Measurements from ENCODE around the gene EID2. TPM values are rescaled to one million over a fixed set of nuclear protein-coding genes. Genes with fewer than 3 reads are reported as not detected.

Gene EID2
- total and polyA plus RNA-seq, 3 experiments from 2014 or later, result 14.0 to 29.2 (median 15.4) TPM

- no peak overlapping the region for H3K27ac ChIP-seq (ENCODE audit: low read depth, low read length)
- ChIA-PET POLR2A (no interaction called here), CTCF (interaction anchor here (1.2 kb wide), 1 partner anchor 15 kb away, joined by 5 read pairs; no protein-coding TSS in a partner anchor)
- peaks cover 18% of the 10 kb centered on the region for H3K4me1 ChIP-seq (ENCODE audit: insufficient read depth, low read length)
- H3K27ac Mint-ChIP-seq, result peak overlapping the region in 2 of 8 donors; percentile 33 to 58
- DNase-seq, result no peak
- H3K36me3 Mint-ChIP-seq, result peaks cover 0 to 4% (median 0%) of the 10 kb centered on the region in 3 donors
- no peaks in the 10 kb centered on the region for H3K9me3 ChIP-seq (ENCODE audit: low read length)
- no peak overlapping the region for H3K4me3 ChIP-seq (ENCODE audit: low read length)
- H3K4me3 Mint-ChIP-seq, result no peak overlapping the region
- H3K27me3 ChIP-seq (ENCODE audit: insufficient read depth, low read length, poor library complexity, severe bottlenecking), result peaks cover 35% of the 10 kb centered on the region
- peaks cover 8 to 25% (median 12%) of the 10 kb centered on the region in 3 donors for H3K4me1 Mint-ChIP-seq
- no peaks in the 10 kb centered on the region for H3K9me3 Mint-ChIP-seq
- no peaks in the 10 kb centered on the region for H3K36me3 ChIP-seq (ENCODE audit: insufficient read depth, low read length)
- H3K27me3 Mint-ChIP-seq, result peaks cover 45% of the 10 kb centered on the region in 2 donors
These were observed 21.5 kb downstream of the EID2 start for GRCh38 chr19:39518458-39518857.

GRCh38 chr19:39517432-39517831 lies 22.5 kb downstream of the EID2 start:
- ChIA-PET CTCF (interaction anchor here (1.2 kb wide), 1 partner anchor 16 kb away, joined by 5 read pairs; no protein-coding TSS in a partner anchor), POLR2A (no interaction called here)
- Histone ChIP-seq H3K27me3 (ENCODE audit: insufficient read depth, low read length, poor library complexity, severe bottlenecking) (peaks cover 41% of the 10 kb centered on the region), H3K9me3 (ENCODE audit: low read length) (no peaks in the 10 kb centered on the region), H3K27ac (ENCODE audit: low read depth, low read length) (no peak overlapping the region), H3K4me1 (ENCODE audit: insufficient read depth, low read length) (peaks cover 18% of the 10 kb centered on the region), H3K36me3 (ENCODE audit: insufficient read depth, low read length) (no peaks in the 10 kb centered on the region), H3K4me3 (ENCODE audit: low read length) (no peak overlapping the region)
- DNase-seq, result no peak
- H3K36me3 Mint-ChIP-seq, result peaks cover 0 to 4% (median 0%) of the 10 kb centered on the region in 3 donors
- H3K9me3 Mint-ChIP-seq, result no peaks in the 10 kb centered on the region
- no peak overlapping the region for H3K4me3 Mint-ChIP-seq
- H3K27me3 Mint-ChIP-seq, result peaks cover 51 to 52% of the 10 kb centered on the region in 2 donors
- no peak overlapping the region for H3K27ac Mint-ChIP-seq
- peaks cover 8 to 25% (median 12%) of the 10 kb centered on the region in 3 donors for H3K4me1 Mint-ChIP-seq

- POLR2A ChIA-PET, result no interaction called here
- Mint-ChIP-seq H3K27ac (peak overlapping the region in 2 of 8 donors; percentile 14 to 27), H3K4me3 (peak overlapping the region in 6 of 7 donors; percentile 41 to 72 (median 50)), H3K9me3 (no peaks in the 10 kb centered on the region), H3K4me1 (peaks cover 8 to 25% (median 12%) of the 10 kb centered on the region in 3 donors), H3K36me3 (peaks cover 0 to 4% (median 0%) of the 10 kb centered on the region in 3 donors), H3K27me3 (peaks cover 54 to 56% of the 10 kb centered on the region in 2 donors)
- Histone ChIP-seq H3K4me3 (ENCODE audit: low read length) (no peak overlapping the region), H3K4me1 (ENCODE audit: insufficient read depth, low read length) (peaks cover 18% of the 10 kb centered on the region), H3K9me3 (ENCODE audit: low read length) (no peaks in the 10 kb centered on the region), H3K27ac (ENCODE audit: low read depth, low read length) (no peak overlapping the region), H3K36me3 (ENCODE audit: insufficient read depth, low read length) (no peaks in the 10 kb centered on the region), H3K27me3 (ENCODE audit: insufficient read depth, low read length, poor library complexity, severe bottlenecking) (peaks cover 41% of the 10 kb centered on the region)
- DNase-seq, result no peak
- CTCF ChIA-PET, result interaction anchor here (3.4 kb wide), 1 partner anchor 13 kb away, joined by 9 read pairs; no protein-coding TSS in a partner anchor
These were observed 23.7 kb downstream of the EID2 start for GRCh38 chr19:39516270-39516669.

GRCh38 chr19:39515551-39516191 lies 24.3 kb downstream of the EID2 start:
- H3K27me3 Mint-ChIP-seq, result peaks cover 54 to 56% of the 10 kb centered on the region in 2 donors
- ChIA-PET POLR2A (no interaction called here), CTCF (interaction anchor here (3.4 kb wide), 1 partner anchor 13 kb away, joined by 9 read pairs; no protein-coding TSS in a partner anchor)
- Histone ChIP-seq H3K4me1 (ENCODE audit: insufficient read depth, low read length) (peaks cover 18% of the 10 kb centered on the region), H3K27ac (ENCODE audit: low read depth, low read length) (no peak overlapping the region), H3K36me3 (ENCODE audit: insufficient read depth, low read length) (no peaks in the 10 kb centered on the region), H3K9me3 (ENCODE audit: low read length) (no peaks in the 10 kb centered on the region), H3K27me3 (ENCODE audit: insufficient read depth, low read length, poor library complexity, severe bottlenecking) (peaks cover 41% of the 10 kb centered on the region), H3K4me3 (ENCODE audit: low read length) (peak overlapping the region; percentile 43)
- peak overlapping the region in 6 of 7 donors; percentile 41 to 80 (median 58) for H3K4me3 Mint-ChIP-seq
- peaks cover 0 to 4% (median 0%) of the 10 kb centered on the region in 3 donors for H3K36me3 Mint-ChIP-seq
- peaks cover 8 to 25% (median 12%) of the 10 kb centered on the region in 3 donors for H3K4me1 Mint-ChIP-seq
- peak overlapping the region in 1 of 8 donors; percentile 24 for H3K27ac Mint-ChIP-seq
- DNase-seq, result peak in 1 of 5 donors; percentile 17
- no peaks in the 10 kb centered on the region for H3K9me3 Mint-ChIP-seq

GRCh38 chr19:39514840-39515550 lies 25.0 kb downstream of the EID2 start, which contains the start of gene SELENOV:
TSS of gene SELENOV (plus strand) at chr19:39515139. CDS start at chr19:39515213, 74 bp downstream.
- peak within 1 kb of the TSS in 3 of 8 donors; percentile 24 to 52 (median 45) for H3K27ac Mint-ChIP-seq
- ChIA-PET CTCF (interaction anchor here (1.1 to 3.4 kb wide), 2 partner anchors 12 to 14 kb away, joined by 3 to 9 read pairs; no protein-coding TSS in a partner anchor), POLR2A (no interaction called here)
- DNase-seq, result peak in 2 of 5 donors; percentile 35 to 50
- peaks cover 8 to 25% (median 12%) of the 10 kb centered on the region in 3 donors for H3K4me1 Mint-ChIP-seq
- no peak within 1 kb of the TSS for H3K27ac ChIP-seq (ENCODE audit: low read depth, low read length)
- H3K36me3 ChIP-seq (ENCODE audit: insufficient read depth, low read length), result no peaks in the 10 kb centered on the region
- H3K27me3 Mint-ChIP-seq, result peaks cover 54 to 60% of the 10 kb centered on the region in 2 donors
- peak within 1 kb of the TSS in 6 of 7 donors; percentile 47 to 90 (median 78) for H3K4me3 Mint-ChIP-seq
- no peaks in the 10 kb centered on the region for H3K9me3 ChIP-seq (ENCODE audit: low read length)
- H3K4me3 ChIP-seq (ENCODE audit: low read length), result peak within 1 kb of the TSS; percentile 43
- no peaks in the 10 kb centered on the region for H3K9me3 Mint-ChIP-seq
- peaks cover 18% of the 10 kb centered on the region for H3K4me1 ChIP-seq (ENCODE audit: insufficient read depth, low read length)
- peaks cover 41% of the 10 kb centered on the region for H3K27me3 ChIP-seq (ENCODE audit: insufficient read depth, low read length, poor library complexity, severe bottlenecking)
- peaks cover 0 to 4% (median 0%) of the 10 kb centered on the region in 3 donors for H3K36me3 Mint-ChIP-seq

- H3K36me3 Mint-ChIP-seq, result peaks cover 0 to 4% (median 0%) of the 10 kb centered on the region in 3 donors
- peaks cover 0 to under 1% (median 0%) of the 10 kb centered on the region in 5 donors for H3K9me3 Mint-ChIP-seq
- H3K27ac ChIP-seq (ENCODE audit: low read depth, low read length), result no peak overlapping the region
- no peaks in the 10 kb centered on the region for H3K9me3 ChIP-seq (ENCODE audit: low read length)
- DNase-seq, result no peak
- H3K4me3 Mint-ChIP-seq, result no peak overlapping the region
- H3K27me3 ChIP-seq (ENCODE audit: insufficient read depth, low read length, poor library complexity, severe bottlenecking), result peaks cover 41% of the 10 kb centered on the region
- H3K4me3 ChIP-seq (ENCODE audit: low read length), result no peak overlapping the region
- H3K27ac Mint-ChIP-seq, result no peak overlapping the region
- ChIA-PET POLR2A (no interaction called here), CTCF (interaction anchor here (0.9 kb wide), 1 partner anchor 19 kb away, joined by 3 read pairs; the partner anchor contains the start of gene EID2B)
- H3K36me3 ChIP-seq (ENCODE audit: insufficient read depth, low read length), result no peaks in the 10 kb centered on the region
- peaks cover 10 to 27% (median 15%) of the 10 kb centered on the region in 3 donors for H3K4me1 Mint-ChIP-seq
- H3K27me3 Mint-ChIP-seq, result peaks cover 54 to 65% of the 10 kb centered on the region in 2 donors
- H3K4me1 ChIP-seq (ENCODE audit: insufficient read depth, low read length), result peaks cover 18% of the 10 kb centered on the region
These were observed 27.0 kb downstream of the EID2 start for GRCh38 chr19:39512988-39513387.

GRCh38 chr19:39509233-39509632 lies 30.7 kb downstream of the EID2 start:
- H3K27me3 Mint-ChIP-seq, result peaks cover 40 to 63% of the 10 kb centered on the region in 2 donors
- POLR2A ChIA-PET, result no interaction called here

More at GRCh38 chr19:39509233-39509632, 30.7 kb downstream of the EID2 start:
- no peak overlapping the region for H3K27ac ChIP-seq (ENCODE audit: low read depth, low read length)
- no peak overlapping the region for H3K4me3 Mint-ChIP-seq
- peaks cover 0 to 6% (median 0%) of the 10 kb centered on the region in 5 donors for H3K9me3 Mint-ChIP-seq
- CTCF ChIA-PET, result no interaction called here
- H3K4me1 Mint-ChIP-seq, result peaks cover 10 to 19% (median 18%) of the 10 kb centered on the region in 3 donors
- H3K27ac Mint-ChIP-seq, result no peak overlapping the region
- peaks cover 8% of the 10 kb centered on the region for H3K4me1 ChIP-seq (ENCODE audit: insufficient read depth, low read length)
- H3K4me3 ChIP-seq (ENCODE audit: low read length), result no peak overlapping the region
- H3K36me3 Mint-ChIP-seq, result no peaks in the 10 kb centered on the region
- peaks cover 15% of the 10 kb centered on the region for H3K27me3 ChIP-seq (ENCODE audit: insufficient read depth, low read length, poor library complexity, severe bottlenecking)
- H3K36me3 ChIP-seq (ENCODE audit: insufficient read depth, low read length), result no peaks in the 10 kb centered on the region
- no peaks in the 10 kb centered on the region for H3K9me3 ChIP-seq (ENCODE audit: low read length)
- DNase-seq, result no peak
